MCF 10A (cell line): ENCODE data around the gene CCDC28B. TPM values are rescaled to one million over a fixed set of nuclear protein-coding genes. Genes with fewer than 3 reads are reported as not detected.
A peak's percentile ranks its signal among the peaks of the same experiment; 100 is the strongest.

ENCODE experiments used
- BruUV-seq: library from RNA; stranded (reverse); fragments of 400-500 nt; replicated peaks from 2 replicates; lab custom pipeline; 2021; lab: Mats Ljungman, UMichigan
- CTCF ChIA-PET: fragments of 300-600 bp; sonication (Branson Sonifier 250); formaldehyde crosslinking; extraction: SDS; loops from one replicate; lab custom pipeline; 2021; ENCODE audit warnings: antibody characterized with exemption, inconsistent platforms; lab: Yijun Ruan, JAX
- POLR2A ChIA-PET: fragments of 300-600, 350-650 bp; sonication (Branson Sonifier 250); formaldehyde crosslinking; extraction: SDS; loops from one replicate; lab custom pipeline; 2020; ENCODE audit warnings: antibody characterized with exemption, inconsistent platforms; lab: Yijun Ruan, JAX
- DNase-seq: peaks from one replicate; pipeline ENCODE4 v3.0.0-alpha.2; 2018; ENCODE audit not compliant: unreplicated experiment
- H3K27ac Mint-ChIP-seq: one replicate; pipeline ENCODE4 v1.8.0; 2022; ENCODE audit warnings: mild to moderate bottlenecking, low read depth, mixed read lengths; ENCODE audit not compliant: unreplicated experiment
- H3K27me3 Mint-ChIP-seq: one replicate; pipeline ENCODE4 v1.8.0; 2022; ENCODE audit warnings: mixed read lengths; ENCODE audit not compliant: insufficient read depth, unreplicated experiment
- H3K36me3 Mint-ChIP-seq: one replicate; pipeline ENCODE4 v1.8.0; 2022; ENCODE audit warnings: mild to moderate bottlenecking, moderate library complexity, mixed read lengths; ENCODE audit not compliant: insufficient read depth, unreplicated experiment
- H3K4me1 Mint-ChIP-seq: one replicate; pipeline ENCODE4 v1.8.0; 2022; ENCODE audit warnings: mixed read lengths; ENCODE audit not compliant: insufficient read depth, unreplicated experiment
- H3K4me3 Mint-ChIP-seq: one replicate; pipeline ENCODE4 v1.8.0; 2022; ENCODE audit warnings: mild to moderate bottlenecking, moderate library complexity, mixed read lengths; ENCODE audit not compliant: unreplicated experiment
- H3K9me3 Mint-ChIP-seq: one replicate; pipeline ENCODE4 v1.8.0; 2022; ENCODE audit warnings: mixed read lengths; ENCODE audit not compliant: unreplicated experiment
- intact Hi-C: fragments of 100-400 bp; cut with micrococcal nuclease; formaldehyde crosslinking; loops from 2 replicates; pipeline ENCODE4 v1.14.1; 2022
- total RNA-seq: library from RNA; stranded (reverse); gene quantifications from 2 replicates; pipeline ENCODE4 v1.2.3, GENCODE V29; 2022
- TF ChIP-seq, protein P1 (sequence below): fragments of 200-600 bp; IDR thresholded peaks from one replicate; pipeline ENCODE4 v1.8.0; 2022; ENCODE audit warnings: antibody characterized with exemption, mild to moderate bottlenecking; ENCODE audit not compliant: unreplicated experiment

The CCDC28B gene
- total RNA-seq, 1 experiment from 2014 or later: 0.91 TPM

DNA sequence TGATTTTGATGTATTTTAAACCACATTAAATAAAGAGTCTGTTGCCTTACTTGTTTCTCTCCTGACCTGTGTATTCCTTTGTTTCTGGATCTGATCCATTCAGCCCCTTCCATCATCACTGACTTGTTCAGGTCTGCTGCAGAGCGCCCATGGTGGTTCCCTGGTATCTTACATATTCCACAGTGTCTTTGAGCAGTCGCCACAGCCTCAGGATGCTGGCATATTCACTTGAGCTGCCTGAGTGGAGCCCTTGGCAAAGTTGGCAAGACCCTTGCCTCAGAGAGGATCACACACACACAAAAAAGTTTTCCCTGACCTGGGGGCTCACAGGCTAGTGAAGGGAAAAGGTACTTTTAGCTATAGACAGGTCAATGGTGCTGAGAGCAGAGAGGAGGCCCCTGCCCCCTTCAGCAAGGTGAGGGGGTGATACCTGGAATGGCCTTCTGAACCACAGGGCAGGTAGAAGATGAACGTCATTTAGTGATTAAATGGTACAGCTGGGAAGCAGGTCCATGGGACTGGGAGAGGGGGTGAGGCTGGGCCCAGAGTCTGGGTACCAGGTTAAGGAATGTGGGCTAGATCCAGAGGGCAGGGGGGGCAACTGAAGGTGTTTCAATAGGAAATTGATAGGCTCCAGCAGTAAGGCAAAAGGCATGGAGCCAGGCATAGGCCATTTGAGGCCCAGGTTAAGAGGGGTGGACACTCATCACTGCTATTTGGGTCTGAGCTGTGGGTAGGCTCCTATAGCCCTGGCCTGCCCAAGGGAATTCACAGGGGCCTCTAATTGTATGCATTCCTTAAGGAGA lies 2.0 kb upstream of the CCDC28B start:
- Mint-ChIP-seq H3K9me3 (no peaks in the 10 kb centered on the region), H3K4me1 (peaks cover 12% of the 10 kb centered on the region), H3K4me3 (no peak overlapping the region), H3K27ac (no peak overlapping the region), H3K36me3 (peaks cover 42% of the 10 kb centered on the region), H3K27me3 (no peaks in the 10 kb centered on the region)
- BruUV-seq: no TSS peak
- CTCF ChIA-PET: interaction anchor here (0.6 to 3.3 kb wide), 3 partner anchors 8 to 56 kb away, joined by 3 to 11 read pairs (median 3); no protein-coding TSS in a partner anchor
- TF ChIP-seq, protein P1, sequence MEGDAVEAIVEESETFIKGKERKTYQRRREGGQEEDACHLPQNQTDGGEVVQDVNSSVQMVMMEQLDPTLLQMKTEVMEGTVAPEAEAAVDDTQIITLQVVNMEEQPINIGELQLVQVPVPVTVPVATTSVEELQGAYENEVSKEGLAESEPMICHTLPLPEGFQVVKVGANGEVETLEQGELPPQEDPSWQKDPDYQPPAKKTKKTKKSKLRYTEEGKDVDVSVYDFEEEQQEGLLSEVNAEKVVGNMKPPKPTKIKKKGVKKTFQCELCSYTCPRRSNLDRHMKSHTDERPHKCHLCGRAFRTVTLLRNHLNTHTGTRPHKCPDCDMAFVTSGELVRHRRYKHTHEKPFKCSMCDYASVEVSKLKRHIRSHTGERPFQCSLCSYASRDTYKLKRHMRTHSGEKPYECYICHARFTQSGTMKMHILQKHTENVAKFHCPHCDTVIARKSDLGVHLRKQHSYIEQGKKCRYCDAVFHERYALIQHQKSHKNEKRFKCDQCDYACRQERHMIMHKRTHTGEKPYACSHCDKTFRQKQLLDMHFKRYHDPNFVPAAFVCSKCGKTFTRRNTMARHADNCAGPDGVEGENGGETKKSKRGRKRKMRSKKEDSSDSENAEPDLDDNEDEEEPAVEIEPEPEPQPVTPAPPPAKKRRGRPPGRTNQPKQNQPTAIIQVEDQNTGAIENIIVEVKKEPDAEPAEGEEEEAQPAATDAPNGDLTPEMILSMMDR: no peak
- DNase-seq: no peak
- POLR2A ChIA-PET: interaction anchor here (0.6 to 2.9 kb wide), 5 partner anchors 8 to 91 kb away, joined by 3 to 13 read pairs (median 9); partner anchors contain the start of genes IQCC, KPNA6 and TXLNA
- intact Hi-C loops: no loop called here

DNA sequence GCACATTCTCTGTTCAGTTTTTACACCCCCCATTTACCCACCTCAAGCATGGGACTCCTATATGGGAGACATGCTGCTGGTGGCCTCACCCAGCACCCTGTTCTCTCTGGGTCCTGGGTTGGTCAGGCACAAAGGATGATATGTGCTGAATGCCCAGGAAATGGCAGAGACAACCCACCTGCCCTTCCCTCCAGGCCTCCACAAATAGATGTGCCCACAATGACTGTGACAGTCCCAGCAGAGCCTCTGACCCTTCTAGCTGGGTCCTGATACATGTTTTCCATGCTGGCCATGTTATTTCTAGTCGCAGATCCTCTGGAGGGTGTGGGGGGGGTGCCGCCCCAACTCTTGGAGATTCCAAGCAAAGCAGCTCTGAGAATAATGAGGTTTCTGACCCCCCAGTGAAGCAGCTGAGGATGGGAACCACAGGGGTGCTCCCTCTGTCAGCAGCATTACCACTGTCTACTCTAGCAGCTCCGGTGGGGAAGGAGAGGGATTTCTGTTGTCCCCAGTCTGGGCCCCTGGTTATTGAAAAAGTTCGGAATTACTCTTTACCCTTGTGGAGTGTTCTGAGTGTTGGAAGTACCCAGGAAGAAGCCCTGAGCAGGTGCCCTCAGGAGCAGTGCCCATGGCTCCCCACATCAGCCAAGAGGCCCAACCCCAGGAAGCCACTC lies 1.2 kb upstream of the CCDC28B start:
- ChIA-PET CTCF (interaction anchor here (3.3 kb wide), 1 partner anchor 16 kb away, joined by 11 read pairs; no protein-coding TSS in a partner anchor), POLR2A (interaction anchor here (0.6 to 2.5 kb wide), 2 partner anchors 18 to 90 kb away, joined by 3 to 9 read pairs; no protein-coding TSS in a partner anchor)
- Mint-ChIP-seq H3K9me3 (no peaks in the 10 kb centered on the region), H3K4me3 (peak overlapping the region; percentile 71), H3K36me3 (peaks cover 39% of the 10 kb centered on the region), H3K4me1 (peaks cover 12% of the 10 kb centered on the region), H3K27ac (no peak overlapping the region), H3K27me3 (no peaks in the 10 kb centered on the region)
- TF ChIP-seq, protein P1: no peak
- intact Hi-C loops: no loop called here
- DNase-seq: no peak
- no TSS peak for BruUV-seq

DNA sequence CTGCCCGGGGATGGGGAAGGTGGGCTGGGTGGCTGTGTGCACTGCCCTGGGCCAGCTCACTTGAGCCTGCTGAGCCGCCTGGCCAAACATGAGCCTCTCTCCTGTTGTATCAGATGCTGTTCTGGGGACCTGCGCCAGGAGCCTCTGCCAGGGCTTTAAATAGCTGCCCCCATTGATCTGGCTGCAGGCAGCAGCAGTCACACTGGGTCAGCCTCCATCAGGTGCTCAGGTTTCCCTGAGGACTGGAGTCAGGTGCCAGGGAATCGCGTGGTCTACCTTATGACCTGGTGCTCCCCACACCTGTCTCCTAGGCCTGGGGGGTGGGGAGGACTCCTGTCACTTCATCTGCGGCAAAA lies 700 bp upstream of the CCDC28B start:
- BruUV-seq: no TSS peak
- TF ChIP-seq, protein P1: no peak
- H3K36me3 Mint-ChIP-seq: peaks cover 36% of the 10 kb centered on the region
- CTCF ChIA-PET: interaction anchor here (1.5 kb wide), 1 partner anchor 15 kb away, joined by 4 read pairs; no protein-coding TSS in a partner anchor
- peaks cover 12% of the 10 kb centered on the region for H3K4me1 Mint-ChIP-seq
- no peak for DNase-seq
- no peaks in the 10 kb centered on the region for H3K27me3 Mint-ChIP-seq
- POLR2A ChIA-PET: interaction anchor here (2.5 kb wide), 1 partner anchor 18 kb away, joined by 9 read pairs; no protein-coding TSS in a partner anchor
- intact Hi-C loops: no loop called here
- peak overlapping the region; percentile 27 for H3K27ac Mint-ChIP-seq
- peak overlapping the region; percentile 71 for H3K4me3 Mint-ChIP-seq
- no peaks in the 10 kb centered on the region for H3K9me3 Mint-ChIP-seq
